Colonic mucosa (tissue), 4 donors: Measurements from ENCODE around the gene OTOGL. TPM values are rescaled to one million over a fixed set of nuclear protein-coding genes. Genes with fewer than 3 reads are reported as not detected.

ENCODE experiments used
- DNase-seq: peaks from one replicate; pipeline ENCODE4 v3.0.0-alpha.2; 2020
- H3K27ac ChIP-seq: fragments of 200-600 bp; one replicate; pipeline ENCODE4 v1.8.0; 2021
- H3K27me3 ChIP-seq: fragments of 200-600 bp; one replicate; pipeline ENCODE4 v1.8.0; 2021
- H3K36me3 ChIP-seq: fragments of 200-600 bp; one replicate; pipeline ENCODE4 v1.8.0; 2021
- H3K4me1 ChIP-seq: fragments of 200-600 bp; one replicate; pipeline ENCODE4 v1.8.0; 2021; ENCODE audit warnings: mild to moderate bottlenecking
- H3K4me3 ChIP-seq: fragments of 200-600 bp; one replicate; pipeline ENCODE4 v1.8.0; 2021
- H3K9ac ChIP-seq, 2 donors: one replicate each; pipeline ENCODE4 v1.7.0; 2013; ENCODE audit warnings: control low read depth in 2 of 2, low read depth in 2 of 2, low read length in 2 of 2
- H3K9me3 ChIP-seq: fragments of 200-600 bp; one replicate; pipeline ENCODE4 v1.8.0; 2021
- intact Hi-C: fragments of 100-400 bp; cut with DNase I; formaldehyde crosslinking; loops from one replicate; pipeline ENCODE4 v1.14.1; 2022
- total RNA-seq, 2 donors: library from RNA; stranded (reverse); fragmentation: NEBNext Ultra II Directional in 1 of 2; extraction: Animal tissue kit (Norgen Biotek cat#: 25700) in 1 of 2; gene quantifications; one replicate each; pipeline ENCODE4 v1.2.1, GENCODE V29; 2021
- TF ChIP-seq, protein P1 (sequence below): fragments of 200-600 bp; IDR thresholded peaks from one replicate; pipeline ENCODE4 v1.8.0; 2022; ENCODE audit warnings: antibody characterized with exemption, mild to moderate bottlenecking
- donor health status: healthy.
- donor health status: DM: no; HTN: no; CAD: no.
- donor health status: DM: no; HTN: no; CAD: no.

The OTOGL gene
- total RNA-seq, 2 donors from 2014 or later = 0.08 to 0.27 TPM

DNA sequence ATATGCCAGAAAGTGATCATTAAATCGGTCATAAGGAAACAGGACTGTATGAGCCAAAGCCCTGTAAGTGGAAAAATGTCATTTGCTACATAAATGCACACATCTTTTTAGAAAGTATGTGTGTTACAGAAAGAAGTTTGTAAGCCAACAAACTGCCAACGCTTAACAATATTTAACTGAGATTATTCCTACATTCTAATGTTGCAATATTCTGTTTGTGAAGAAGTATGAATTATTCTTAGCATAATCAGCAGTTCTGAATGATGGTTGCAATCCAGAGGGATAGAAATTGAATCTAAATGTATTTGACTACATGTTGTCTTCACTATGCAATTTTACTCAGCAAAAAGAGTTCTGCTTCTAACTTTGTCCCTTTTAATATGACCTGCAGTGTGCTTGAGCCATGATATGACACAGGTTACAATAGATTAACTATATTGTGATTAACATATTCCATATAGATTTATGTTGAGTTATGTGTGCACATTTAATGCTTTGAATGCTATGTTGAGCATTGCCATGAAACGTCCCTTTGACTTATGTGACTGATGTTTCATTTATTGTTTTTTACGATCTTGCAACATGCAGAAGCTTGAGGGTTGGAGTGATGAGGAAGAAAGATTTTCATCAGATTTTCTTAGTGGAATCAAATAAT is 277.9 kb downstream of the OTOGL start:
- DNase-seq = no peak
- TF ChIP-seq, protein P1, sequence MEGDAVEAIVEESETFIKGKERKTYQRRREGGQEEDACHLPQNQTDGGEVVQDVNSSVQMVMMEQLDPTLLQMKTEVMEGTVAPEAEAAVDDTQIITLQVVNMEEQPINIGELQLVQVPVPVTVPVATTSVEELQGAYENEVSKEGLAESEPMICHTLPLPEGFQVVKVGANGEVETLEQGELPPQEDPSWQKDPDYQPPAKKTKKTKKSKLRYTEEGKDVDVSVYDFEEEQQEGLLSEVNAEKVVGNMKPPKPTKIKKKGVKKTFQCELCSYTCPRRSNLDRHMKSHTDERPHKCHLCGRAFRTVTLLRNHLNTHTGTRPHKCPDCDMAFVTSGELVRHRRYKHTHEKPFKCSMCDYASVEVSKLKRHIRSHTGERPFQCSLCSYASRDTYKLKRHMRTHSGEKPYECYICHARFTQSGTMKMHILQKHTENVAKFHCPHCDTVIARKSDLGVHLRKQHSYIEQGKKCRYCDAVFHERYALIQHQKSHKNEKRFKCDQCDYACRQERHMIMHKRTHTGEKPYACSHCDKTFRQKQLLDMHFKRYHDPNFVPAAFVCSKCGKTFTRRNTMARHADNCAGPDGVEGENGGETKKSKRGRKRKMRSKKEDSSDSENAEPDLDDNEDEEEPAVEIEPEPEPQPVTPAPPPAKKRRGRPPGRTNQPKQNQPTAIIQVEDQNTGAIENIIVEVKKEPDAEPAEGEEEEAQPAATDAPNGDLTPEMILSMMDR = no peak
- Histone ChIP-seq H3K36me3 (no peaks in the 10 kb centered on the region), H3K9ac (no peak overlapping the region), H3K4me1 (no peaks in the 10 kb centered on the region), H3K27ac (no peak overlapping the region), H3K4me3 (no peak overlapping the region), H3K27me3 (no peaks in the 10 kb centered on the region), H3K9me3 (no peaks in the 10 kb centered on the region)
- intact Hi-C loops = no loop called here

DNA sequence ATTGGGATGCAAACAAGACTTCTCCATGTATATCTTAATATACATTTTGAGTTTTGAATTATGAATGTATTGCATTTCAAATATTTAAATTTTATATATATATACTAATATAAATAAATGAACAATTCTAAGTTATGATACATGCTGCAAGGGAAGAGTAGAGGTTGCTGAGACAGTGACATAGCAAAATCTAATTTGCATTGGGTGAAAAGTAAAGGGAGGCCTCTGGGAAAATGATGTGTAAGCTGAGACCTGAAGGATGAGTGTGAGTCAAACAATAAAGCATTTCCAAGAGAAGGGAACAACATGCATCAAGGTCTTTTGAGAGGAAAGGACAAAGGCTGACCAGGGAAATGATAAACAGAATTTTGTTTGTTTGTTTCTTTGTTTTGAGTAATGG is 281.8 kb downstream of the OTOGL start:
- Histone ChIP-seq H3K27me3 (no peaks in the 10 kb centered on the region), H3K27ac (no peak overlapping the region), H3K9ac (no peak overlapping the region), H3K4me1 (no peaks in the 10 kb centered on the region), H3K36me3 (no peaks in the 10 kb centered on the region), H3K9me3 (no peaks in the 10 kb centered on the region), H3K4me3 (no peak overlapping the region)
- intact Hi-C loops = no loop called here
- DNase-seq = no peak
- TF ChIP-seq, protein P1 = no peak

DNA sequence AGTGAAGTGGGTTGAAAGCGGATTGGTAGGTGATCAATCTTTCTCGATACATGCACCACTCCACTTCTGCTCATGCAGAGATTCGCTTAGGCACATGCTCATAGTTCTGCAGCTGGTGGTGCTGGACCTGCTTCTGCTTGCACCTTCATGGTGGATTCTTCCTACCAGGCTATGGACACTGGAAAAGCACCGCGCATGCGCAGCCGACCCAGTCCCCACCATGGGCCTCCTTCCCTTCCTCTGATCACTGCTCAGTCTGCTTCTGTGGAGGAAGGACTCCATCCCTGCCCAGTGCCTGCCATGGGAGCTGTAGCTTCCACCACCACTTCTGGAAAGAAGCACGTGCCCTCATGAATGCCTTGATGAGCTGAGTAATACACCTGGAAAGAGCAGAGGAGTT is 282.9 kb downstream of the OTOGL start:
- no peak overlapping the region for H3K27ac ChIP-seq
- no peak for DNase-seq
- H3K9me3 ChIP-seq = no peaks in the 10 kb centered on the region
- TF ChIP-seq, protein P1 = no peak
- H3K36me3 ChIP-seq = no peaks in the 10 kb centered on the region
- H3K4me1 ChIP-seq = no peaks in the 10 kb centered on the region
- H3K9ac ChIP-seq = no peak overlapping the region
- intact Hi-C loops = no loop called here
- H3K27me3 ChIP-seq = no peaks in the 10 kb centered on the region
- H3K4me3 ChIP-seq = no peak overlapping the region

DNA sequence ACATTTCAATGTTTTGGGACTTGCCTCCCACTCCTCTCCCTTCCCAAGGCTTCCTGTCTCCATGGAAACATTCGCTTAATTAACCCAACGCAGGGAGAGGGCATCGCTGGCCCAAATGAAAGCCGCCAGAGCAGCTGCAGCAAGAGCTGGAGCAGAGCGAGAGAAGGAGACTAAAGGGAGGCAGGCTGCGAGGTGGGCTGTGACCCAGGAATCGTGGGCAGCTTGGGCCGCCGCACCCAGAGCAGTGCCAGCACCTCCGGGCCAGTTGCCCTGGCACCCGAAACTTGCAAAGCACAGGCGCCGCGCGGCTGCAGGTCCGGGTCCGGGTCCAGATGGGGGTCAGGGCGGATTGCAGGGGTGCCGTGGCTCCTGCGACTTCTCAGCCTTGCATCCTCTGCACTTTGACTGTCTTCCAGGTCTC is 301.2 kb downstream of the OTOGL start:
- DNase-seq = no peak
- H3K4me1 ChIP-seq = no peaks in the 10 kb centered on the region
- H3K9ac ChIP-seq = no peak overlapping the region
- no peaks in the 10 kb centered on the region for H3K27me3 ChIP-seq
- H3K36me3 ChIP-seq = no peaks in the 10 kb centered on the region
- intact Hi-C loops = no loop called here
- H3K27ac ChIP-seq = no peak overlapping the region
- H3K9me3 ChIP-seq = no peaks in the 10 kb centered on the region
- H3K4me3 ChIP-seq = no peak overlapping the region
- TF ChIP-seq, protein P1 = no peak

DNA sequence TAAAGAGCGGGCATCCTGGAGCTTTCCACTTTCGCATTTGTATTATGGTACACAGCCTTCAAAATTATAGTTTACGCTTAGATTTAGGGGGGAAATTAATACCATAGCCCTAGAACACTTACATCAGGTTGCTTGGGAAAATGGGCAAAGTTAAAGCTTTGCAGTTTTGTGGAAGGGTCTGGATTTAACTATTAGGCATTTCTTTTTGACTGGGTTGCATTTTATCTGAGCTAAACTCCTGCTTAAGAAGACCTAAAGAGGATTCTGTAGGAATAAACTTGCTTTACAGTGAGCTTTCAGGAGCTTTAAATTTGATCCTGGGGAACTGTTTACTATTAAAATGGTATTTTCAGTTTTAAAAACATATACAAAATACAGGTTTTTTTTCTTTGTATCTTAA is 301.9 kb downstream of the OTOGL start:
- Histone ChIP-seq H3K9me3 (no peaks in the 10 kb centered on the region), H3K36me3 (no peaks in the 10 kb centered on the region), H3K27me3 (no peaks in the 10 kb centered on the region), H3K27ac (no peak overlapping the region), H3K4me1 (no peaks in the 10 kb centered on the region), H3K9ac (no peak overlapping the region), H3K4me3 (no peak overlapping the region)
- TF ChIP-seq, protein P1 = no peak
- intact Hi-C loops = no loop called here
- no peak for DNase-seq
